HL-60 (cell line): ENCODE data around the gene PFDN2.
A peak's percentile ranks its signal among the peaks of the same experiment; 100 is the strongest.
"Not testable (repeated sequence)": the region's sequence is repeated elsewhere in the genome, so short reads cannot be mapped to it uniquely, and the experiment has no call there.

Source experiments
- DNase-seq, 2 experiments: peaks; one replicate each; pipeline ENCODE4 v3.0.0-alpha.2; 2010 to 2020; ENCODE audit warnings: low read depth in 1 of 2, low spot score in 1 of 2
- H3K27ac ChIP-seq: fragments of 250-450 bp; sonication (Bioruptor Pico); replicated peaks from 2 replicates; pipeline ENCODE4 v1.5.1; 2020; ENCODE audit warnings: mild to moderate bottlenecking, moderate library complexity
- H3K27me3 ChIP-seq: fragments of 250-450 bp; sonication (Bioruptor Pico); 2 replicates; pipeline ENCODE4 v1.5.1; 2021; ENCODE audit warnings: mild to moderate bottlenecking, moderate library complexity; ENCODE audit not compliant: insufficient read depth, poor library complexity, severe bottlenecking
- H3K4me3 ChIP-seq: replicated peaks from 2 replicates; pipeline ENCODE4 v1.5.1; 2011; ENCODE audit warnings: mild to moderate bottlenecking, control low read depth, low read length; ENCODE audit not compliant: insufficient read depth
- GABPA ChIP-seq: IDR thresholded peaks from 2 replicates; pipeline ENCODE4 v1.6.1; 2012; ENCODE audit warnings: low read depth
- POLR2AphosphoS5 ChIP-seq: IDR thresholded peaks from 2 replicates; pipeline ENCODE4 v1.6.1; 2012; ENCODE audit warnings: low read depth
- SPI1 ChIP-seq: IDR thresholded peaks from 2 replicates; pipeline ENCODE4 v1.6.1; 2012; ENCODE audit warnings: low read depth, mild to moderate bottlenecking, borderline replicate concordance
- TF ChIP-seq, protein P1 (sequence below): IDR thresholded peaks from 2 replicates; pipeline ENCODE4 v1.6.1; 2012; ENCODE audit warnings: low read depth; ENCODE audit not compliant: insufficient replicate concordance
- TF ChIP-seq, protein P2 (sequence below): IDR thresholded peaks from one replicate; pipeline ENCODE4 v1.5.1; 2011; ENCODE audit warnings: low read length, control low read depth, inconsistent platforms; ENCODE audit not compliant: insufficient read depth

Gene PFDN2

DNA sequence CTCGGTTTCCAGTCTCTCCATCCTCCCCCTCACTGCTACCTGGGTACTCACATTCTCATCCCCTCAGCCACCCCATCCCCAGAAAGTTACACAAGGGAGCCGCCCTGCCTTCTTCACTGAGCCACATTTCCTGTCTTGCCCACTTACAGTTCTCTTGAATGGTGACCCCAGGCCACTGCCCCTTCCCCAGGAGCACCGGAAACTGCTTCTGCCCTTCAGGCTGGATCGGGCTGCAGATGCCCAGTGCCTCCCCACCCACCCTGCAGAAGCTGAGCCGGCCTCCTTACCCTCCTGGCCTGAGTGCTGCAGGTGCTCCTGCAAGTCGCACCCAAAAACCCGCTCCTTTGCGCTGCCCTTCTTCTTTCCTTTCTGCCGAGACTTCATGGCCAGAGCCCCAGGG is 48.6 kb downstream of the PFDN2 start:
- no peak for DNase-seq
- peak overlapping the region; percentile 95 for H3K27ac ChIP-seq
- no peaks in the 10 kb centered on the region for H3K27me3 ChIP-seq
- peak overlapping the region; percentile 58 for H3K4me3 ChIP-seq
- TF ChIP-seq SPI1 (no peak), POLR2AphosphoS5 (no peak), GABPA (no peak)
- TF ChIP-seq, protein P1, sequence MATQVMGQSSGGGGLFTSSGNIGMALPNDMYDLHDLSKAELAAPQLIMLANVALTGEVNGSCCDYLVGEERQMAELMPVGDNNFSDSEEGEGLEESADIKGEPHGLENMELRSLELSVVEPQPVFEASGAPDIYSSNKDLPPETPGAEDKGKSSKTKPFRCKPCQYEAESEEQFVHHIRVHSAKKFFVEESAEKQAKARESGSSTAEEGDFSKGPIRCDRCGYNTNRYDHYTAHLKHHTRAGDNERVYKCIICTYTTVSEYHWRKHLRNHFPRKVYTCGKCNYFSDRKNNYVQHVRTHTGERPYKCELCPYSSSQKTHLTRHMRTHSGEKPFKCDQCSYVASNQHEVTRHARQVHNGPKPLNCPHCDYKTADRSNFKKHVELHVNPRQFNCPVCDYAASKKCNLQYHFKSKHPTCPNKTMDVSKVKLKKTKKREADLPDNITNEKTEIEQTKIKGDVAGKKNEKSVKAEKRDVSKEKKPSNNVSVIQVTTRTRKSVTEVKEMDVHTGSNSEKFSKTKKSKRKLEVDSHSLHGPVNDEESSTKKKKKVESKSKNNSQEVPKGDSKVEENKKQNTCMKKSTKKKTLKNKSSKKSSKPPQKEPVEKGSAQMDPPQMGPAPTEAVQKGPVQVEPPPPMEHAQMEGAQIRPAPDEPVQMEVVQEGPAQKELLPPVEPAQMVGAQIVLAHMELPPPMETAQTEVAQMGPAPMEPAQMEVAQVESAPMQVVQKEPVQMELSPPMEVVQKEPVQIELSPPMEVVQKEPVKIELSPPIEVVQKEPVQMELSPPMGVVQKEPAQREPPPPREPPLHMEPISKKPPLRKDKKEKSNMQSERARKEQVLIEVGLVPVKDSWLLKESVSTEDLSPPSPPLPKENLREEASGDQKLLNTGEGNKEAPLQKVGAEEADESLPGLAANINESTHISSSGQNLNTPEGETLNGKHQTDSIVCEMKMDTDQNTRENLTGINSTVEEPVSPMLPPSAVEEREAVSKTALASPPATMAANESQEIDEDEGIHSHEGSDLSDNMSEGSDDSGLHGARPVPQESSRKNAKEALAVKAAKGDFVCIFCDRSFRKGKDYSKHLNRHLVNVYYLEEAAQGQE, result no peak
- TF ChIP-seq, protein P2, sequence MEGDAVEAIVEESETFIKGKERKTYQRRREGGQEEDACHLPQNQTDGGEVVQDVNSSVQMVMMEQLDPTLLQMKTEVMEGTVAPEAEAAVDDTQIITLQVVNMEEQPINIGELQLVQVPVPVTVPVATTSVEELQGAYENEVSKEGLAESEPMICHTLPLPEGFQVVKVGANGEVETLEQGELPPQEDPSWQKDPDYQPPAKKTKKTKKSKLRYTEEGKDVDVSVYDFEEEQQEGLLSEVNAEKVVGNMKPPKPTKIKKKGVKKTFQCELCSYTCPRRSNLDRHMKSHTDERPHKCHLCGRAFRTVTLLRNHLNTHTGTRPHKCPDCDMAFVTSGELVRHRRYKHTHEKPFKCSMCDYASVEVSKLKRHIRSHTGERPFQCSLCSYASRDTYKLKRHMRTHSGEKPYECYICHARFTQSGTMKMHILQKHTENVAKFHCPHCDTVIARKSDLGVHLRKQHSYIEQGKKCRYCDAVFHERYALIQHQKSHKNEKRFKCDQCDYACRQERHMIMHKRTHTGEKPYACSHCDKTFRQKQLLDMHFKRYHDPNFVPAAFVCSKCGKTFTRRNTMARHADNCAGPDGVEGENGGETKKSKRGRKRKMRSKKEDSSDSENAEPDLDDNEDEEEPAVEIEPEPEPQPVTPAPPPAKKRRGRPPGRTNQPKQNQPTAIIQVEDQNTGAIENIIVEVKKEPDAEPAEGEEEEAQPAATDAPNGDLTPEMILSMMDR, result no peak

DNA sequence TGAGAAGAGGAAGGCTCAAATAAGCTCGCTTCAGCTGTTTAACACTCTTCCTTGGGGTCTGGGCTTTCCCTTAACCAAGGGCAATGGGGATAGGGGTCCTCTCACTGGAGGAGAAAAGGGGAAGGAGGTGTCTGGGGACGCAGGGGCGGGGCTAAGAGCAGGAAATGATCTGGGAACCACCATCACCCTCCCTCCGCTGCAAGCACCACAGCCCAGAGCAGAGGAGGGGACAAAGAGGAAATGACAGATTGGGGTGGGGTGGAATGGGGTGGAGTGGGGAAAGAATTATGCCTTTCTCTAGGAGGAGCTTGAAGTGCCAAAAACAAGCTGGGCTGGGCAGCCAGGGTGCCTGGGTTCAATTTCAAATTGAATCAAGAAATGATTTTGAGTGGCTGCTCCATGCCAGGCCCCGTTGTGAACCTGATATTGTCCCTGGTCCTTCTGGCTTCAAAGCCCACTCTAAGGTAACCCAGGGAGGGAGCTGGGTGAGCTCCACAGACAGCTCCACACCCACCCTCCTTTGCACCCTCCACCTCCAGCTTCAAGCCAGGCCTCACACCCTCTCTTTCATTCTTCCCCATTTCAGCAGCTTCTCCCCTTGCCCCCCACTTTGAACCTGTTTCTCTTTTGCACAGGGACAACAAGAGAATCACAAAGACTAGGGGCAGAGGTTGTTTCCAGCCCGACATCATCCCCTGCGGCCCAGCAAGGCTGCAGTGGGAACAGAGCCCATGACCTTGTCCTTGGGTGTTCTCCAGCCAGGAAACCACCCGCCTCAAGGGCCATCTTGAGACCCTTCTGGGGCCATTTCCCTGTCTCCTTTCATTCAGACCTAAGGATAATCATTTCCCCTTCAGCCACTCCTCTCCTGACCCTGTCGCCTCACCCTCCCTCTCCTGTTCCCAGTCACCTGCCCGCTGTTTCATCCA is 49.3 kb downstream of the PFDN2 start:
- peak; percentile 74 to 96 for DNase-seq
- H3K27me3 ChIP-seq, result no peaks in the 10 kb centered on the region
- peak; percentile 87 for TF ChIP-seq SPI1
- TF ChIP-seq, protein P1, result no peak
- peak; percentile 21 for TF ChIP-seq POLR2AphosphoS5
- TF ChIP-seq, protein P2, result no peak
- TF ChIP-seq GABPA, result peak; percentile 55
- H3K4me3 ChIP-seq, result peak overlapping the region; percentile 58
- H3K27ac ChIP-seq, result peak overlapping the region; percentile 95

DNA sequence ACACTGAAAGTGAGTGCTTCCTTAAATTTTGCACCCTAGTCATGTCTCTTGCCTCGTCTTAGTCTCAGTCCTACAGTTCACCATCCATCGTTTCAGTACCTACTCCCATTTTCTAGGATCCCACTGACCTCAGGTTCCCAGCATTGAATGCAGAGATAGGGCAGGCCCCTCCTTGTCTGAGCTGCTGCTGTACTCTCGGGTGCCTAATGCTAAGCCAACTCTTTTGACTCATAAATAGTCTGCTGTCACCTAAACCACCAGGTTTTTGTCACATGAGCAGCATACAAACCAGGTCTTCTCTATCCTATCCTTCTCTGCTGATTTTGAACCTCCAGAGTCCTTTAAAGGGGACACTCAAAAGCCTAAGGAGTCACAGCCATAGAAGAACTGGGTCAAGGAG is 51.1 kb downstream of the PFDN2 start:
- Histone ChIP-seq H3K27me3 (no peaks in the 10 kb centered on the region), H3K4me3 (no peak overlapping the region), H3K27ac (no peak overlapping the region)
- no peak for DNase-seq
- TF ChIP-seq, protein P2, result no peak
- no peak for TF ChIP-seq GABPA
- TF ChIP-seq SPI1, result no peak
- no peak for TF ChIP-seq POLR2AphosphoS5
- TF ChIP-seq, protein P1, result no peak

DNA sequence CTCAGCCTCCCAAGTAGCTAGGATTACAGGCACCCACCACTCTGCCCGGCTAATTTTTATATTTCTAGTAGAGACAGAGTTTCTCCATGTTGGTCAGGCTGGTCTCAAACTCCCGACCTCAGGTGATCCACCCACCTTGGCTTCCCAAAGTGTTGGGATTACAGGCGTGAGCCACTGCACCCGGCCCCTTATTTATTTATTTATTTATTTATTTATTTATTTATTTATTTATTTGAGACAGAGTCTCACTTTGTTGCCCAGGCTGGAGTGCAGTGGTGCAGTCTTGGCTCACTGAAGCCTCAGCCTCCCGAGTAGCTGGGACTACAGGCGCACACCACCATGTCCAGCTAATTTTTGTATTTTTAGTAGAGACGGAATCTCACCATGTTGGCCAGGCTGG is 52.2 kb downstream of the PFDN2 start:
- H3K27ac ChIP-seq, H3K4me3 ChIP-seq, DNase-seq, H3K27me3 ChIP-seq: not testable (repeated sequence)

DNA sequence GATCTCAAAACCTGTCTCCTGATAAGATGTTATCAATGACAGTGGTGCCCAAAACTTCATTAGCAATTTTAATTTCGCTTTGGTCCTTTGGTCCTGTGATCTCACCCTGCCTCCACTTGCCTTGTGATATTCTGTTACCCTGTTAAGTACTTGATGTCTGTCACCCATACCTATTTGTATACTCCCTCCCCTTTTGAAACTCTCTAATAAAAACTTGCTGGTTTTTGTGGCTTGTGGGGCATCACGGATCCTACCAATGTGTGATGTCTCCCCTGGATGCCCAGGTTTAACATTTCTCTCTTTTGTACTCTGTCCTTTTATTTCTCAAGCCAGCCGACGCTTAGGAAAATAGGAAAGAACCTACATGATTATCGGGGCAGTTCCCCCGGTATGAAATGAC is 53.9 kb downstream of the PFDN2 start:
- H3K27ac ChIP-seq, DNase-seq, H3K4me3 ChIP-seq, H3K27me3 ChIP-seq: not testable (repeated sequence)
